H9 (cell line): ENCODE results near the gene FBLN2. TPM values are rescaled to one million over a fixed set of nuclear protein-coding genes. Genes with fewer than 3 reads are reported as not detected.

Experiments used
- DNase-seq: peaks from one replicate; pipeline ENCODE4 v3.0.0-alpha.2; 2017
- H2AFZ ChIP-seq: one replicate; pipeline ENCODE4 v1.6.1; 2013; ENCODE audit warnings: mild to moderate bottlenecking, low read length, control low read depth, moderate library complexity
- H2AK5ac ChIP-seq: 2 replicates; pipeline ENCODE4 v1.6.1; 2013; ENCODE audit warnings: low read length, control low read depth, mixed read lengths; ENCODE audit not compliant: insufficient read length
- H2BK120ac ChIP-seq: one replicate; pipeline ENCODE4 v1.6.1; 2013; ENCODE audit warnings: low read depth, mild to moderate bottlenecking, low read length, control low read depth, inconsistent platforms; ENCODE audit not compliant: poor library complexity, severe bottlenecking
- H2BK12ac ChIP-seq: 2 replicates; pipeline ENCODE4 v1.6.1; 2013; ENCODE audit warnings: low read length, control low read depth, mixed read lengths, low read depth; ENCODE audit not compliant: insufficient read length
- H2BK15ac ChIP-seq: 2 replicates; pipeline ENCODE4 v1.6.1; 2013; ENCODE audit warnings: low read depth, low read length, control low read depth
- H2BK20ac ChIP-seq: one replicate; pipeline ENCODE4 v1.6.1; 2013; ENCODE audit warnings: low read depth, mild to moderate bottlenecking, low read length, control low read depth, inconsistent platforms; ENCODE audit not compliant: poor library complexity, severe bottlenecking
- H2BK5ac ChIP-seq: 2 replicates; pipeline ENCODE4 v1.6.1; 2013; ENCODE audit warnings: low read length, control low read depth, mixed read lengths; ENCODE audit not compliant: insufficient read length
- H3K14ac ChIP-seq: 2 replicates; pipeline ENCODE4 v1.6.1; 2013; ENCODE audit warnings: low read length, control low read depth; ENCODE audit not compliant: insufficient read depth
- H3K18ac ChIP-seq: 2 replicates; pipeline ENCODE4 v1.6.1; 2013; ENCODE audit warnings: low read depth, mild to moderate bottlenecking, mixed read lengths, low read length, control low read depth; ENCODE audit not compliant: insufficient read length
- H3K23ac ChIP-seq: 2 replicates; pipeline ENCODE4 v1.6.1; 2013; ENCODE audit warnings: low read length, control low read depth, mixed read lengths, low read depth; ENCODE audit not compliant: insufficient read length
- H3K23me2 ChIP-seq: 2 replicates; pipeline ENCODE4 v1.6.1; 2013; ENCODE audit warnings: low read depth, mild to moderate bottlenecking, mixed read lengths, low read length, control low read depth; ENCODE audit not compliant: insufficient read length, poor library complexity, severe bottlenecking
- H3K27ac ChIP-seq: 2 replicates; pipeline ENCODE4 v1.5.1; 2013; ENCODE audit warnings: low read length, control low read depth, mixed read lengths, low read depth; ENCODE audit not compliant: insufficient read length
- H3K27me3 ChIP-seq: 2 replicates; pipeline ENCODE4 v1.6.1; 2013; ENCODE audit warnings: low read length, control low read depth, inconsistent platforms; ENCODE audit not compliant: insufficient read depth
- H3K4ac ChIP-seq: 2 replicates; pipeline ENCODE4 v1.6.1; 2013; ENCODE audit warnings: low read depth, mild to moderate bottlenecking, control low read depth, inconsistent platforms, low read length, moderate library complexity
- H3K4me1 ChIP-seq: 2 replicates; pipeline ENCODE4 v1.6.1; 2013; ENCODE audit warnings: low read length, control low read depth, inconsistent platforms; ENCODE audit not compliant: insufficient read depth
- H3K4me2 ChIP-seq: 2 replicates; pipeline ENCODE4 v1.6.1; 2013; ENCODE audit warnings: low read length, control low read depth, mixed read lengths; ENCODE audit not compliant: insufficient read length, insufficient read depth
- H3K56ac ChIP-seq: 2 replicates; pipeline ENCODE4 v1.6.1; 2013; ENCODE audit warnings: low read depth, mild to moderate bottlenecking, mixed read lengths, low read length, control low read depth; ENCODE audit not compliant: insufficient read length
- H3K79me1 ChIP-seq: 2 replicates; pipeline ENCODE4 v1.6.1; 2013; ENCODE audit warnings: low read depth, mild to moderate bottlenecking, moderate library complexity, low read length, control low read depth, inconsistent platforms; ENCODE audit not compliant: insufficient read depth, poor library complexity, severe bottlenecking
- H3K79me2 ChIP-seq: 2 replicates; pipeline ENCODE4 v1.6.1; 2013; ENCODE audit warnings: low read length, control low read depth, inconsistent platforms; ENCODE audit not compliant: insufficient read depth
- H3K9ac ChIP-seq: 2 replicates; pipeline ENCODE4 v1.6.1; 2013; ENCODE audit warnings: low read length, control low read depth, mixed read lengths; ENCODE audit not compliant: insufficient read length; ENCODE audit errors: extremely low read depth
- H3K9me3 ChIP-seq: one replicate; pipeline ENCODE4 v1.6.1; 2013; ENCODE audit warnings: low read depth, low read length, inconsistent platforms; ENCODE audit not compliant: control insufficient read depth
- H3T11ph ChIP-seq: one replicate; pipeline ENCODE4 v1.6.1; 2013; ENCODE audit warnings: mild to moderate bottlenecking, low read length, control low read depth, inconsistent platforms
- H4K20me1 ChIP-seq: one replicate; pipeline ENCODE4 v1.6.1; 2013; ENCODE audit not compliant: control insufficient read depth, insufficient read length, insufficient read depth
- H4K5ac ChIP-seq: 2 replicates; pipeline ENCODE4 v1.6.1; 2013; ENCODE audit warnings: low read depth, mild to moderate bottlenecking, mixed read lengths, low read length, control low read depth; ENCODE audit not compliant: insufficient read length
- H4K8ac ChIP-seq: replicated peaks from 2 replicates; pipeline ENCODE4 v1.6.1; 2013; ENCODE audit warnings: low read length, control low read depth, mixed read lengths, low read depth; ENCODE audit not compliant: insufficient read length
- H4K91ac ChIP-seq: 2 replicates; pipeline ENCODE4 v1.6.1; 2013; ENCODE audit warnings: low read depth, mild to moderate bottlenecking, moderate library complexity, mixed read lengths, low read length, control low read depth; ENCODE audit not compliant: insufficient read length
- H3K27ac Mint-ChIP-seq, 3 experiments: 2 replicates in 2 of 3; 3 replicates in 1 of 3; pipeline ENCODE4 v1.8.0; 2020 to 2021; ENCODE audit warnings: mixed read lengths in 3 of 3, mild to moderate bottlenecking in 1 of 3, moderate library complexity in 1 of 3
- H3K27me3 Mint-ChIP-seq: 2 replicates; pipeline ENCODE4 v1.8.0; 2021; ENCODE audit warnings: low read depth, mild to moderate bottlenecking, moderate library complexity, mixed read lengths
- H3K36me3 Mint-ChIP-seq, 3 experiments: 2 replicates in 2 of 3; 3 replicates in 1 of 3; pipeline ENCODE4 v1.8.0; 2020 to 2021; ENCODE audit warnings: low read depth in 3 of 3, mixed read lengths in 3 of 3; ENCODE audit not compliant: insufficient read depth in 1 of 3
- H3K4me1 Mint-ChIP-seq, 2 experiments: 2 replicates each; pipeline ENCODE4 v1.8.0; 2020; ENCODE audit warnings: mixed read lengths in 2 of 2
- H3K4me3 Mint-ChIP-seq, 2 experiments: 2 replicates in 1 of 2; 3 replicates in 1 of 2; pipeline ENCODE4 v1.8.0; 2020 to 2021; ENCODE audit warnings: mild to moderate bottlenecking in 2 of 2, mixed read lengths in 2 of 2, moderate library complexity in 1 of 2
- H3K9me3 Mint-ChIP-seq, 2 experiments: 2 replicates in 1 of 2; 3 replicates in 1 of 2; pipeline ENCODE4 v1.8.0; 2020; ENCODE audit warnings: mild to moderate bottlenecking in 2 of 2, mixed read lengths in 2 of 2, moderate library complexity in 1 of 2
- WGBS: extraction: QIAGEN DNeasy Blood & Tissue Kit; methylation state at CpG from one replicate; pipeline ENCODE4 v1.1.7; 2013; ENCODE audit warnings: missing lambda C conversion rate, low lambda C conversion rate, mixed read lengths; ENCODE audit not compliant: insufficient read length; ENCODE audit errors: extremely low coverage; 5-methylcytosine and 5-hydroxymethylcytosine counted together
- total RNA-seq: library from RNA; stranded (reverse); gene quantifications from 2 replicates; pipeline ENCODE4 v1.2.1, GENCODE V29; 2021
- TF ChIP-seq, protein P1 (sequence below): fragments of 200-600 bp; sonication (generic); conservative IDR thresholded peaks from 3 replicates; pipeline ENCODE4 v1.8.0; 2021; ENCODE audit warnings: antibody characterized with exemption, mild to moderate bottlenecking

FBLN2 gene
- total RNA-seq, 1 experiment from 2014 or later, result 11.8 TPM

- peaks cover 3% of the 10 kb centered on the region; the same call in 1 of the 2 replicates for H3K27me3 Mint-ChIP-seq
- Histone ChIP-seq H3K79me2 (no peaks in the 10 kb centered on the region), H3T11ph (no peak overlapping the region), H3K9me3 (no peaks in the 10 kb centered on the region), H3K23ac (no peak overlapping the region), H3K27ac (no peak overlapping the region), H3K18ac (no peak overlapping the region), H3K56ac (no peak overlapping the region), H2AFZ (no peak overlapping the region), H2BK15ac (no peak overlapping the region), H4K8ac (no peak overlapping the region), H4K20me1 (no peaks in the 10 kb centered on the region), H2BK5ac (no peak overlapping the region), H3K4me2 (no peak overlapping the region), H4K5ac (no peak overlapping the region), H2BK120ac (no peak overlapping the region), H3K23me2 (no peaks in the 10 kb centered on the region), H3K79me1 (no peaks in the 10 kb centered on the region), H4K91ac (no peak overlapping the region), H2BK12ac (no peak overlapping the region), H2BK20ac (no peak overlapping the region), H3K14ac (no peak overlapping the region), H3K4me1 (no peaks in the 10 kb centered on the region), H3K9ac (no peak overlapping the region), H3K27me3 (no peaks in the 10 kb centered on the region), H2AK5ac (no peak overlapping the region), H3K4ac (no peak overlapping the region)
- TF ChIP-seq, protein P1, sequence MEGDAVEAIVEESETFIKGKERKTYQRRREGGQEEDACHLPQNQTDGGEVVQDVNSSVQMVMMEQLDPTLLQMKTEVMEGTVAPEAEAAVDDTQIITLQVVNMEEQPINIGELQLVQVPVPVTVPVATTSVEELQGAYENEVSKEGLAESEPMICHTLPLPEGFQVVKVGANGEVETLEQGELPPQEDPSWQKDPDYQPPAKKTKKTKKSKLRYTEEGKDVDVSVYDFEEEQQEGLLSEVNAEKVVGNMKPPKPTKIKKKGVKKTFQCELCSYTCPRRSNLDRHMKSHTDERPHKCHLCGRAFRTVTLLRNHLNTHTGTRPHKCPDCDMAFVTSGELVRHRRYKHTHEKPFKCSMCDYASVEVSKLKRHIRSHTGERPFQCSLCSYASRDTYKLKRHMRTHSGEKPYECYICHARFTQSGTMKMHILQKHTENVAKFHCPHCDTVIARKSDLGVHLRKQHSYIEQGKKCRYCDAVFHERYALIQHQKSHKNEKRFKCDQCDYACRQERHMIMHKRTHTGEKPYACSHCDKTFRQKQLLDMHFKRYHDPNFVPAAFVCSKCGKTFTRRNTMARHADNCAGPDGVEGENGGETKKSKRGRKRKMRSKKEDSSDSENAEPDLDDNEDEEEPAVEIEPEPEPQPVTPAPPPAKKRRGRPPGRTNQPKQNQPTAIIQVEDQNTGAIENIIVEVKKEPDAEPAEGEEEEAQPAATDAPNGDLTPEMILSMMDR, result no peak
- peaks cover 0 to 2% (median 0%) of the 10 kb centered on the region in 3 experiments; a peak in 5 of 7 replicates for H3K36me3 Mint-ChIP-seq
- no peak overlapping the region for H3K27ac Mint-ChIP-seq
- no peak overlapping the region for H3K4me3 Mint-ChIP-seq
- no CpG with 5 or more reads among the region's 9 CpGs for whole genome bisulfite sequencing
- H3K4me1 Mint-ChIP-seq, result peaks cover 0 to 12% of the 10 kb centered on the region in 2 experiments; a peak in 1 of 4 replicates
- peaks cover 6 to 15% of the 10 kb centered on the region in 2 experiments for H3K9me3 Mint-ChIP-seq
- no peak for DNase-seq
These were observed 28.5 kb upstream of the FBLN2 start for GRCh38 chr3:13520326-13520880.
